Measurements from ENCODE around the gene COMMD10.
"Not testable (repeated sequence)": the region's sequence is repeated elsewhere in the genome, so short reads cannot be mapped to it uniquely, and the experiment has no call there.

The COMMD10 gene

GRCh38 chr5:116091416-116091815, 6.6 kb downstream of the COMMD10 start:
- DNase-seq = no peak

- no peak for DNase-seq
These were observed 12.5 kb downstream of the COMMD10 start for GRCh38 chr5:116097301-116097700.

GRCh38 chr5:116098998-116099397, 14.2 kb downstream of the COMMD10 start:
- no peak for DNase-seq

- DNase-seq = not testable (repeated sequence)
These were observed 20.1 kb downstream of the COMMD10 start for GRCh38 chr5:116104941-116105340.

- no peak for DNase-seq
These were observed 30.3 kb downstream of the COMMD10 start for GRCh38 chr5:116115163-116115562.

GRCh38 chr5:116130471-116130870, 45.6 kb downstream of the COMMD10 start:
- no peak for DNase-seq

- DNase-seq = no peak
These were observed 46.2 kb downstream of the COMMD10 start for GRCh38 chr5:116130976-116131375.

- DNase-seq = no peak
These were observed 48.5 kb downstream of the COMMD10 start for GRCh38 chr5:116133281-116133680.

- DNase-seq = no peak
These were observed 50.5 kb downstream of the COMMD10 start for GRCh38 chr5:116135344-116135743.

GRCh38 chr5:116137544-116138378, 52.9 kb downstream of the COMMD10 start:
- peak in 2 of 58 donors; percentile 36 to 66 for DNase-seq

GRCh38 chr5:116142495-116142894, 57.7 kb downstream of the COMMD10 start:
- DNase-seq = no peak

GRCh38 chr5:116144103-116144502, 59.3 kb downstream of the COMMD10 start:
- no peak for DNase-seq

GRCh38 chr5:116144991-116145390, 60.2 kb downstream of the COMMD10 start:
- DNase-seq = no peak

GRCh38 chr5:116145416-116145815, 60.6 kb downstream of the COMMD10 start:
- DNase-seq = no peak

GRCh38 chr5:116152169-116152568, 67.3 kb downstream of the COMMD10 start:
- no peak for DNase-seq

- DNase-seq = no peak
These were observed 68.9 kb downstream of the COMMD10 start for GRCh38 chr5:116153687-116154174.

- no peak for DNase-seq
These were observed 69.4 kb downstream of the COMMD10 start for GRCh38 chr5:116154252-116154651.

- no peak for DNase-seq
These were observed 70.1 kb downstream of the COMMD10 start for GRCh38 chr5:116154931-116155330.

GRCh38 chr5:116157902-116158301, 73.1 kb downstream of the COMMD10 start:
- DNase-seq = no peak

- DNase-seq = no peak
These were observed 74.2 kb downstream of the COMMD10 start for GRCh38 chr5:116159006-116159405.

- DNase-seq = no peak
These were observed 89.3 kb downstream of the COMMD10 start for GRCh38 chr5:116174111-116174510.

- no peak for DNase-seq
These were observed 91.3 kb downstream of the COMMD10 start for GRCh38 chr5:116176121-116176520.

GRCh38 chr5:116178925-116179324, 94.1 kb downstream of the COMMD10 start:
- DNase-seq = no peak
